ENCODE results near the gene CYBA. TPM values are rescaled to one million over a fixed set of nuclear protein-coding genes. Genes with fewer than 3 reads are reported as not detected.

Gene CYBA
- total and polyA plus RNA-seq, 10 of the 15 experiments (the other 5 are each of a cell fraction or from before 2014, with no cell fraction given), result 0.55 to 598 (median 258) TPM

DNA sequence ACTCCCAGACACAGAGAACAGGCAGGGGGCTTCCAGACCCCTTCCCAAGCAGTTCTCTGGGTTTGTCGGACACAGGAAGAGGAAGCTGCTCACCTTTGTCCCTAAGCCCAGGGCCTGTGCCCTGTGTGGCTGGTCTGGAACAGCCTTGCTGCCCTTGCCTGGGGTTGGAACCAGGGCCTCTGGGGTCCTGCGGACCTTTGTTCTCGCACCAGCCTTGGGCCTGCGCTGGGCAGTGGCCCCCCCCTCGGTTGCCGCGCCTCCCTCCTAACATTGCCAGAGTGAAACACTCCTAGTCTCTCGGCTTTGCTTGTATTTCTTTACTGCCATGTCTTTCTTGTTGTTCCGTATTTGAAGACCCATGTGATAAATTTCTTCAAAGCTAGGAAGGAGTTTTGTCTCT, 21.0 kb downstream of the CYBA start:
- H3K9ac ChIP-seq (ENCODE audit: control insufficient read depth, insufficient read depth, low read length), result no peak overlapping the region
- peaks cover 11% of the 10 kb centered on the region for H3K4me1 ChIP-seq (ENCODE audit: control insufficient read depth, insufficient read depth, low read length)
- POLR2A ChIA-PET, result no interaction called here
- intact Hi-C loops (cut with micrococcal nuclease; ENCODE audit: unreplicated experiment), result no loop called here
- no peak for DNase-seq (ENCODE audit: low read depth, low spot score)
- CTCF ChIA-PET, result interaction anchor here (1.1 to 1.6 kb wide), 3 partner anchors 60 to 586 kb away, joined by 3 to 5 read pairs (median 4); partner anchors contain the start of gene ZC3H18
- H3K4me3 ChIP-seq, result no peak overlapping the region
- TF ChIP-seq CBX5 (IDR thresholded peaks at IDR 0.05; ENCODE audit: low read depth) (no peak), PRDM15 (CRISPR knock-in tag; IDR thresholded peaks at IDR 0.05) (no peak), CBFB (IDR thresholded peaks at IDR 0.05; ENCODE audit: low read depth) (no peak), FOS (IDR thresholded peaks at IDR 0.05; ENCODE audit: borderline replicate concordance, extremely low read depth, insufficient read length) (no peak), HDAC6 (IDR thresholded peaks at IDR 0.05; ENCODE audit: unreplicated experiment) (no peak), IRF4 (IDR thresholded peaks at IDR 0.05; ENCODE audit: low read depth, low read length) (no peak)
- TF ChIP-seq, protein P1, sequence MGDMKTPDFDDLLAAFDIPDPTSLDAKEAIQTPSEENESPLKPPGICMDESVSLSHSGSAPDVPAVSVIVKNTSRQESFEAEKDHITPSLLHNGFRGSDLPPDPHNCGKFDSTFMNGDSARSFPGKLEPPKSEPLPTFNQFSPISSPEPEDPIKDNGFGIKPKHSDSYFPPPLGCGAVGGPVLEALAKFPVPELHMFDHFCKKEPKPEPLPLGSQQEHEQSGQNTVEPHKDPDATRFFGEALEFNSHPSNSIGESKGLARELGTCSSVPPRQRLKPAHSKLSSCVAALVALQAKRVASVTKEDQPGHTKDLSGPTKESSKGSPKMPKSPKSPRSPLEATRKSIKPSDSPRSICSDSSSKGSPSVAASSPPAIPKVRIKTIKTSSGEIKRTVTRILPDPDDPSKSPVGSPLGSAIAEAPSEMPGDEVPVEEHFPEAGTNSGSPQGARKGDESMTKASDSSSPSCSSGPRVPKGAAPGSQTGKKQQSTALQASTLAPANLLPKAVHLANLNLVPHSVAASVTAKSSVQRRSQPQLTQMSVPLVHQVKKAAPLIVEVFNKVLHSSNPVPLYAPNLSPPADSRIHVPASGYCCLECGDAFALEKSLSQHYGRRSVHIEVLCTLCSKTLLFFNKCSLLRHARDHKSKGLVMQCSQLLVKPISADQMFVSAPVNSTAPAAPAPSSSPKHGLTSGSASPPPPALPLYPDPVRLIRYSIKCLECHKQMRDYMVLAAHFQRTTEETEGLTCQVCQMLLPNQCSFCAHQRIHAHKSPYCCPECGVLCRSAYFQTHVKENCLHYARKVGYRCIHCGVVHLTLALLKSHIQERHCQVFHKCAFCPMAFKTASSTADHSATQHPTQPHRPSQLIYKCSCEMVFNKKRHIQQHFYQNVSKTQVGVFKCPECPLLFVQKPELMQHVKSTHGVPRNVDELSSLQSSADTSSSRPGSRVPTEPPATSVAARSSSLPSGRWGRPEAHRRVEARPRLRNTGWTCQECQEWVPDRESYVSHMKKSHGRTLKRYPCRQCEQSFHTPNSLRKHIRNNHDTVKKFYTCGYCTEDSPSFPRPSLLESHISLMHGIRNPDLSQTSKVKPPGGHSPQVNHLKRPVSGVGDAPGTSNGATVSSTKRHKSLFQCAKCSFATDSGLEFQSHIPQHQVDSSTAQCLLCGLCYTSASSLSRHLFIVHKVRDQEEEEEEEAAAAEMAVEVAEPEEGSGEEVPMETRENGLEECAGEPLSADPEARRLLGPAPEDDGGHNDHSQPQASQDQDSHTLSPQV (IDR thresholded peaks at IDR 0.05), result no peak
- H4K20me1 ChIP-seq (ENCODE audit: control insufficient read depth, insufficient read depth), result no peaks in the 10 kb centered on the region
- SMC1A ChIA-PET (ENCODE audit: uncharacterized antibody, unreplicated experiment), result no interaction called here
- no peaks in the 10 kb centered on the region for H3K79me2 ChIP-seq (ENCODE audit: control insufficient read depth, insufficient read depth, low read length)
- in situ Hi-C loops (cut with MboI), result no loop called here
- no peak for FAIRE-seq
- no peak overlapping the region for H2AFZ ChIP-seq (ENCODE audit: control insufficient read depth, low read depth, low read length)
- ATAC-seq, result no peak
- RAD21 ChIA-PET (ENCODE audit: unreplicated experiment), result interaction anchor here (1.1 kb wide), 1 partner anchor 58 kb away, joined by 3 read pairs; no protein-coding TSS in a partner anchor
- 90% methylated on average over 9 of the region's 9 CpGs for WGBS (ENCODE audit: insufficient coverage, insufficient replicate concordance, low lambda C conversion rate, missing lambda C conversion rate)
- no peak overlapping the region for H3K27ac ChIP-seq (ENCODE audit: control insufficient read depth, insufficient read depth)
- no peaks in the 10 kb centered on the region for H3K27me3 ChIP-seq (replicated peaks in 1 of 2; ENCODE audit: control insufficient read depth in 2 of 2, insufficient read depth in 2 of 2, low read length in 1 of 2)
- no TSS peak for BruUV-seq (replicated peaks)
- H3K36me3 ChIP-seq (ENCODE audit: control insufficient read depth in 2 of 2, insufficient read depth in 2 of 2, low read length in 1 of 2), result peaks cover 5 to 35% of the 10 kb centered on the region in 2 experiments; a peak in 3 of 4 replicates
- H3K9me3 ChIP-seq (replicated peaks; ENCODE audit: control insufficient read depth, insufficient read depth, low read length), result no peaks in the 10 kb centered on the region
- H3K4me2 ChIP-seq (ENCODE audit: control insufficient read depth, insufficient read depth), result no peak overlapping the region

Measured in GM12878 (cell line).